Liver (tissue), 9 donors: Measurements from ENCODE around the gene FAM171A1. TPM values are rescaled to one million over a fixed set of nuclear protein-coding genes. Genes with fewer than 3 reads are reported as not detected.

Experiments used
- DNase-seq: peaks from one replicate; pipeline ENCODE4 v3.0.0-alpha.2; 2017; ENCODE audit warnings: low spot score
- H3K27ac ChIP-seq, 2 donors: one replicate each; pipeline ENCODE4 v1.7.0; 2013; ENCODE audit warnings: inconsistent platforms in 2 of 2, low read length in 2 of 2, control low read depth in 1 of 2, low read depth in 1 of 2, mild to moderate bottlenecking in 1 of 2
- H3K27me3 ChIP-seq, 4 donors: one replicate each; pipeline versions ENCODE4 v1.6.1 to v1.7.0; 2013; ENCODE audit warnings: low read length in 3 of 4, inconsistent platforms in 1 of 4, mild to moderate bottlenecking in 1 of 4, moderate library complexity in 1 of 4; ENCODE audit not compliant: control insufficient read depth in 4 of 4, insufficient read depth in 4 of 4
- H3K36me3 ChIP-seq, 4 donors: one replicate each; pipeline versions ENCODE4 v1.6.1 to v1.7.0; 2013; ENCODE audit warnings: low read length in 3 of 4, mild to moderate bottlenecking in 3 of 4, low read depth in 1 of 4, moderate library complexity in 1 of 4; ENCODE audit not compliant: control insufficient read depth in 4 of 4, insufficient read depth in 3 of 4
- H3K4me1 ChIP-seq, 4 donors: one replicate each; pipeline versions ENCODE4 v1.6.1 to v1.7.0; 2013; ENCODE audit warnings: low read length in 3 of 4, mild to moderate bottlenecking in 3 of 4, moderate library complexity in 1 of 4; ENCODE audit not compliant: control insufficient read depth in 4 of 4, insufficient read depth in 4 of 4
- H3K4me3 ChIP-seq, 3 donors: one replicate each; pipeline versions ENCODE4 v1.6.1 to v1.7.0; 2013; ENCODE audit warnings: low read length in 3 of 3, control low read depth in 1 of 3, low read depth in 1 of 3, mild to moderate bottlenecking in 1 of 3
- H3K9ac ChIP-seq, 2 donors: one replicate each; pipeline ENCODE4 v1.7.0; 2013; ENCODE audit warnings: low read length in 2 of 2, mild to moderate bottlenecking in 2 of 2, moderate library complexity in 2 of 2, control low read depth in 1 of 2, low read depth in 1 of 2
- H3K9me3 ChIP-seq, 4 donors: one replicate each; pipeline versions ENCODE4 v1.6.1 to v1.7.0; 2013; ENCODE audit warnings: low read length in 3 of 4; ENCODE audit not compliant: control insufficient read depth in 4 of 4
- FOXA1 ChIP-seq: IDR thresholded peaks from 2 replicates; pipeline ENCODE4 v1.6.1; 2016; ENCODE audit warnings: antibody characterized with exemption
- FOXA2 ChIP-seq: IDR thresholded peaks from 2 replicates; pipeline ENCODE4 v1.6.1; 2016; ENCODE audit warnings: antibody characterized with exemption
- GABPA ChIP-seq, 2 donors: IDR thresholded peaks in 1 of 2; conservative IDR thresholded peaks in 1 of 2; 2 replicates each; pipeline ENCODE4 v1.6.1; 2016; ENCODE audit warnings: antibody characterized with exemption in 2 of 2, mild to moderate bottlenecking in 1 of 2, moderate library complexity in 1 of 2
- HNF4A ChIP-seq, 2 donors: conservative IDR thresholded peaks; 2 replicates each; pipeline ENCODE4 v1.6.1; 2016; ENCODE audit warnings: antibody characterized with exemption in 2 of 2, mild to moderate bottlenecking in 2 of 2
- HNF4G ChIP-seq: IDR thresholded peaks from 2 replicates; pipeline ENCODE4 v1.6.1; 2016; ENCODE audit warnings: antibody characterized with exemption
- JUND ChIP-seq, 2 donors: IDR thresholded peaks; 2 replicates each; pipeline ENCODE4 v1.6.1; 2016; ENCODE audit warnings: antibody characterized with exemption in 2 of 2
- NR2F2 ChIP-seq: IDR thresholded peaks from 2 replicates; pipeline ENCODE4 v1.6.1; 2016; ENCODE audit warnings: antibody characterized with exemption
- RAD21 ChIP-seq, 2 donors: IDR thresholded peaks; 2 replicates each; pipeline ENCODE4 v1.6.1; 2016; ENCODE audit warnings: antibody characterized with exemption in 2 of 2, mild to moderate bottlenecking in 2 of 2
- RXRA ChIP-seq, 2 donors: IDR thresholded peaks; 2 replicates each; pipeline ENCODE4 v1.6.1; 2017 to 2018; ENCODE audit warnings: antibody characterized with exemption in 2 of 2, mild to moderate bottlenecking in 1 of 2
- SP1 ChIP-seq: IDR thresholded peaks from 2 replicates; pipeline ENCODE4 v1.6.1; 2018; ENCODE audit warnings: antibody characterized with exemption, mild to moderate bottlenecking
- TAF1 ChIP-seq: conservative IDR thresholded peaks from 2 replicates; pipeline ENCODE4 v1.6.1; 2016; ENCODE audit warnings: antibody characterized with exemption, mild to moderate bottlenecking
- YY1 ChIP-seq: IDR thresholded peaks from 2 replicates; pipeline ENCODE4 v1.6.1; 2016; ENCODE audit warnings: antibody characterized with exemption, mild to moderate bottlenecking
- WGBS: extraction: QIAGEN DNeasy Blood & Tissue Kit; methylation state at CpG from one replicate; pipeline ENCODE4 v1.1.7; 2013; 5-methylcytosine and 5-hydroxymethylcytosine counted together
- polyA plus RNA-seq, 2 donors: library from polyadenylated mRNA; stranded (reverse) in 1 of 2; unstranded in 1 of 2; fragments of 200-250 nt in 1 of 2; fragments of >200 nt in 1 of 2; fragmentation: Nextera tagmentation in 1 of 2; extraction: Ambion mirVana in 1 of 2; gene quantifications; one replicate each; pipeline versions ENCODE4 v1.2.1 to v1.2.3, GENCODE V29; 2013 to 2015
- total RNA-seq, 2 donors: library from RNA; depleted of rRNA; stranded (reverse); fragments of >200 nt; gene quantifications; one replicate each; pipeline ENCODE4 v1.2.3, GENCODE V29; 2014
- TF ChIP-seq, protein P1 (sequence below): IDR thresholded peaks from 2 replicates; pipeline ENCODE4 v1.6.1; 2016; ENCODE audit warnings: antibody characterized with exemption
- TF ChIP-seq, protein P2 (sequence below): fragments of 150-350 bp; IDR thresholded peaks from 2 replicates; pipeline ENCODE4 v1.5.1; 2017; ENCODE audit warnings: improper control_type of control experiment, low read depth, low read length; ENCODE audit not compliant: missing input control
- TF ChIP-seq, protein P3 (sequence below): IDR thresholded peaks from 2 replicates; pipeline ENCODE4 v1.6.1; 2016; ENCODE audit warnings: antibody characterized with exemption, mild to moderate bottlenecking
- TF ChIP-seq, protein P4 (sequence below): IDR thresholded peaks from 2 replicates; pipeline ENCODE4 v1.6.1; 2016; ENCODE audit warnings: antibody characterized with exemption
- donor health status: healthy.
- donor health status: healthy.
- donor health status: healthy.
- donor health status: healthy.
- donor health status: healthy.

The FAM171A1 gene
- total and polyA plus RNA-seq, 4 donors = 2.5 to 10.2 (median 7.7) TPM

GRCh38 chr10:15210521-15210920, 160.6 kb downstream of the FAM171A1 start:
- H3K9ac ChIP-seq = no peak overlapping the region
- 89% methylated on average over 8 of the region's 8 CpGs for WGBS
- no peak overlapping the region for H3K4me3 ChIP-seq
- no peak overlapping the region for H3K27ac ChIP-seq
- peaks cover 0 to 3% (median 1%) of the 10 kb centered on the region in 4 donors for H3K4me1 ChIP-seq
- peaks cover 0 to 13% (median 7%) of the 10 kb centered on the region in 4 donors for H3K36me3 ChIP-seq
- no peaks in the 10 kb centered on the region for H3K27me3 ChIP-seq
- TF ChIP-seq RAD21 (IDR thresholded peaks at IDR 0.05) (no peak), TAF1 (no peak), RXRA (IDR thresholded peaks at IDR 0.05) (no peak), HNF4A (conservative IDR thresholded peaks at IDR 0.05) (no peak), FOXA1 (no peak), FOXA2 (no peak), GABPA (IDR thresholded peaks at IDR 0.05 in 1 of 2, conservative IDR thresholded peaks at IDR 0.05 in 1 of 2) (no peak), NR2F2 (no peak), HNF4G (no peak)
- TF ChIP-seq, protein P1, sequence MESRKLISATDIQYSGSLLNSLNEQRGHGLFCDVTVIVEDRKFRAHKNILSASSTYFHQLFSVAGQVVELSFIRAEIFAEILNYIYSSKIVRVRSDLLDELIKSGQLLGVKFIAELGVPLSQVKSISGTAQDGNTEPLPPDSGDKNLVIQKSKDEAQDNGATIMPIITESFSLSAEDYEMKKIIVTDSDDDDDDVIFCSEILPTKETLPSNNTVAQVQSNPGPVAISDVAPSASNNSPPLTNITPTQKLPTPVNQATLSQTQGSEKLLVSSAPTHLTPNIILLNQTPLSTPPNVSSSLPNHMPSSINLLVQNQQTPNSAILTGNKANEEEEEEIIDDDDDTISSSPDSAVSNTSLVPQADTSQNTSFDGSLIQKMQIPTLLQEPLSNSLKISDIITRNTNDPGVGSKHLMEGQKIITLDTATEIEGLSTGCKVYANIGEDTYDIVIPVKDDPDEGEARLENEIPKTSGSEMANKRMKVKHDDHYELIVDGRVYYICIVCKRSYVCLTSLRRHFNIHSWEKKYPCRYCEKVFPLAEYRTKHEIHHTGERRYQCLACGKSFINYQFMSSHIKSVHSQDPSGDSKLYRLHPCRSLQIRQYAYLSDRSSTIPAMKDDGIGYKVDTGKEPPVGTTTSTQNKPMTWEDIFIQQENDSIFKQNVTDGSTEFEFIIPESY = no peak
- TF ChIP-seq, protein P2, sequence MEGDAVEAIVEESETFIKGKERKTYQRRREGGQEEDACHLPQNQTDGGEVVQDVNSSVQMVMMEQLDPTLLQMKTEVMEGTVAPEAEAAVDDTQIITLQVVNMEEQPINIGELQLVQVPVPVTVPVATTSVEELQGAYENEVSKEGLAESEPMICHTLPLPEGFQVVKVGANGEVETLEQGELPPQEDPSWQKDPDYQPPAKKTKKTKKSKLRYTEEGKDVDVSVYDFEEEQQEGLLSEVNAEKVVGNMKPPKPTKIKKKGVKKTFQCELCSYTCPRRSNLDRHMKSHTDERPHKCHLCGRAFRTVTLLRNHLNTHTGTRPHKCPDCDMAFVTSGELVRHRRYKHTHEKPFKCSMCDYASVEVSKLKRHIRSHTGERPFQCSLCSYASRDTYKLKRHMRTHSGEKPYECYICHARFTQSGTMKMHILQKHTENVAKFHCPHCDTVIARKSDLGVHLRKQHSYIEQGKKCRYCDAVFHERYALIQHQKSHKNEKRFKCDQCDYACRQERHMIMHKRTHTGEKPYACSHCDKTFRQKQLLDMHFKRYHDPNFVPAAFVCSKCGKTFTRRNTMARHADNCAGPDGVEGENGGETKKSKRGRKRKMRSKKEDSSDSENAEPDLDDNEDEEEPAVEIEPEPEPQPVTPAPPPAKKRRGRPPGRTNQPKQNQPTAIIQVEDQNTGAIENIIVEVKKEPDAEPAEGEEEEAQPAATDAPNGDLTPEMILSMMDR = no peak
- TF ChIP-seq, protein P3, sequence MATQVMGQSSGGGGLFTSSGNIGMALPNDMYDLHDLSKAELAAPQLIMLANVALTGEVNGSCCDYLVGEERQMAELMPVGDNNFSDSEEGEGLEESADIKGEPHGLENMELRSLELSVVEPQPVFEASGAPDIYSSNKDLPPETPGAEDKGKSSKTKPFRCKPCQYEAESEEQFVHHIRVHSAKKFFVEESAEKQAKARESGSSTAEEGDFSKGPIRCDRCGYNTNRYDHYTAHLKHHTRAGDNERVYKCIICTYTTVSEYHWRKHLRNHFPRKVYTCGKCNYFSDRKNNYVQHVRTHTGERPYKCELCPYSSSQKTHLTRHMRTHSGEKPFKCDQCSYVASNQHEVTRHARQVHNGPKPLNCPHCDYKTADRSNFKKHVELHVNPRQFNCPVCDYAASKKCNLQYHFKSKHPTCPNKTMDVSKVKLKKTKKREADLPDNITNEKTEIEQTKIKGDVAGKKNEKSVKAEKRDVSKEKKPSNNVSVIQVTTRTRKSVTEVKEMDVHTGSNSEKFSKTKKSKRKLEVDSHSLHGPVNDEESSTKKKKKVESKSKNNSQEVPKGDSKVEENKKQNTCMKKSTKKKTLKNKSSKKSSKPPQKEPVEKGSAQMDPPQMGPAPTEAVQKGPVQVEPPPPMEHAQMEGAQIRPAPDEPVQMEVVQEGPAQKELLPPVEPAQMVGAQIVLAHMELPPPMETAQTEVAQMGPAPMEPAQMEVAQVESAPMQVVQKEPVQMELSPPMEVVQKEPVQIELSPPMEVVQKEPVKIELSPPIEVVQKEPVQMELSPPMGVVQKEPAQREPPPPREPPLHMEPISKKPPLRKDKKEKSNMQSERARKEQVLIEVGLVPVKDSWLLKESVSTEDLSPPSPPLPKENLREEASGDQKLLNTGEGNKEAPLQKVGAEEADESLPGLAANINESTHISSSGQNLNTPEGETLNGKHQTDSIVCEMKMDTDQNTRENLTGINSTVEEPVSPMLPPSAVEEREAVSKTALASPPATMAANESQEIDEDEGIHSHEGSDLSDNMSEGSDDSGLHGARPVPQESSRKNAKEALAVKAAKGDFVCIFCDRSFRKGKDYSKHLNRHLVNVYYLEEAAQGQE = no peak
- TF ChIP-seq, protein P4, sequence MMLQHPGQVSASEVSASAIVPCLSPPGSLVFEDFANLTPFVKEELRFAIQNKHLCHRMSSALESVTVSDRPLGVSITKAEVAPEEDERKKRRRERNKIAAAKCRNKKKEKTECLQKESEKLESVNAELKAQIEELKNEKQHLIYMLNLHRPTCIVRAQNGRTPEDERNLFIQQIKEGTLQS = no peak
- no peak for DNase-seq
- no peaks in the 10 kb centered on the region for H3K9me3 ChIP-seq

DNA sequence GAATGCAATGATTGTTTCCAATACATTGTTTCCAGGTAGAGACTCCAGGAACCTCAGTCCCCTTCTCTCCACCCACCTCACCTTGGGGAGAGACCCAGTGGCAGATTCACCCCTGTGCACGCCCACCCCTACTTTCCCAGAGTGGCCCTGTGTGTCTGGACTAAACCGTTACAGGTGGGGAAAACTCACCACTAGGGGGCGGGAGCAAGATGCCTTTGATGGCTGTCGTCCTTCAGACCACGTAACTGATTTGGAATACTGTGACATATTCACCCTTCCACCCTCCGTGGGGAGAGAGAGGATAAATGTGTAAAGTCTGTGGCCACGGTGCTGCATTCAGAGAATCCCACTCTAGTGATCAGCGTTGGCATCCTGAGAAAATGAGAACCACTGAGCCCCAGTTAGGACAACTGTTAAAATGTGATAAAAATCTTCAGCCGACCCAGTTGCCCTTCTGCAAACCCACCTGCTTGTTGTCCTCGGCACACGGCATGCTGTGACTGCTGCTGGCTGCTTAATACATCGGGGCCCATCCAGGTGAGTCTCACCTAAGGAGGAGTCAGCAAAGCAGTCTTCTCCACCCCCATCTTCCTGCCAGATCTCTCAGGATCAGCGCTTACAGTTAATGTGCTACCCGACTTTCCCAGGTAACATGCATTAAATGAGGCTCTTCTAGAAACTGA, 161.1 kb downstream of the FAM171A1 start:
- H3K27me3 ChIP-seq = no peaks in the 10 kb centered on the region
- no peak overlapping the region for H3K4me3 ChIP-seq
- H3K9me3 ChIP-seq = no peaks in the 10 kb centered on the region
- DNase-seq = peak; percentile 77
- peaks cover 0 to 13% (median 7%) of the 10 kb centered on the region in 4 donors for H3K36me3 ChIP-seq
- 28% methylated on average over 14 of the region's 14 CpGs for WGBS
- no peak overlapping the region for H3K27ac ChIP-seq
- no peak overlapping the region for H3K9ac ChIP-seq
- H3K4me1 ChIP-seq = peaks cover 0 to 3% (median 1%) of the 10 kb centered on the region in 4 donors
- TF ChIP-seq, protein P1 = no peak
- TF ChIP-seq, protein P3 = no peak
- no peak for TF ChIP-seq GABPA (IDR thresholded peaks at IDR 0.05 in 1 of 2, conservative IDR thresholded peaks at IDR 0.05 in 1 of 2)
- no peak for TF ChIP-seq SP1
- no peak for TF ChIP-seq YY1
- no peak for TF ChIP-seq JUND (IDR thresholded peaks at IDR 0.05)
